H9 (cell line): Measurements from ENCODE around the gene FOXO6. TPM values are rescaled to one million over a fixed set of nuclear protein-coding genes. Genes with fewer than 3 reads are reported as not detected.

ENCODE experiments used
- DNase-seq: peaks from one replicate; pipeline ENCODE4 v3.0.0-alpha.2; 2017
- H2AFZ ChIP-seq: one replicate; pipeline ENCODE4 v1.6.1; 2013; ENCODE audit warnings: mild to moderate bottlenecking, low read length, control low read depth, moderate library complexity
- H2AK5ac ChIP-seq: 2 replicates; pipeline ENCODE4 v1.6.1; 2013; ENCODE audit warnings: low read length, control low read depth, mixed read lengths; ENCODE audit not compliant: insufficient read length
- H2BK120ac ChIP-seq: one replicate; pipeline ENCODE4 v1.6.1; 2013; ENCODE audit warnings: low read depth, mild to moderate bottlenecking, low read length, control low read depth, inconsistent platforms; ENCODE audit not compliant: poor library complexity, severe bottlenecking
- H2BK12ac ChIP-seq: 2 replicates; pipeline ENCODE4 v1.6.1; 2013; ENCODE audit warnings: low read length, control low read depth, mixed read lengths, low read depth; ENCODE audit not compliant: insufficient read length
- H2BK15ac ChIP-seq: 2 replicates; pipeline ENCODE4 v1.6.1; 2013; ENCODE audit warnings: low read depth, low read length, control low read depth
- H2BK20ac ChIP-seq: one replicate; pipeline ENCODE4 v1.6.1; 2013; ENCODE audit warnings: low read depth, mild to moderate bottlenecking, low read length, control low read depth, inconsistent platforms; ENCODE audit not compliant: poor library complexity, severe bottlenecking
- H2BK5ac ChIP-seq: 2 replicates; pipeline ENCODE4 v1.6.1; 2013; ENCODE audit warnings: low read length, control low read depth, mixed read lengths; ENCODE audit not compliant: insufficient read length
- H3K14ac ChIP-seq: 2 replicates; pipeline ENCODE4 v1.6.1; 2013; ENCODE audit warnings: low read length, control low read depth; ENCODE audit not compliant: insufficient read depth
- H3K18ac ChIP-seq: 2 replicates; pipeline ENCODE4 v1.6.1; 2013; ENCODE audit warnings: low read depth, mild to moderate bottlenecking, mixed read lengths, low read length, control low read depth; ENCODE audit not compliant: insufficient read length
- H3K23ac ChIP-seq: 2 replicates; pipeline ENCODE4 v1.6.1; 2013; ENCODE audit warnings: low read length, control low read depth, mixed read lengths, low read depth; ENCODE audit not compliant: insufficient read length
- H3K23me2 ChIP-seq: 2 replicates; pipeline ENCODE4 v1.6.1; 2013; ENCODE audit warnings: low read depth, mild to moderate bottlenecking, mixed read lengths, low read length, control low read depth; ENCODE audit not compliant: insufficient read length, poor library complexity, severe bottlenecking
- H3K27ac ChIP-seq: 2 replicates; pipeline ENCODE4 v1.5.1; 2013; ENCODE audit warnings: low read length, control low read depth, mixed read lengths, low read depth; ENCODE audit not compliant: insufficient read length
- H3K27me3 ChIP-seq: 2 replicates; pipeline ENCODE4 v1.6.1; 2013; ENCODE audit warnings: low read length, control low read depth, inconsistent platforms; ENCODE audit not compliant: insufficient read depth
- H3K4ac ChIP-seq: 2 replicates; pipeline ENCODE4 v1.6.1; 2013; ENCODE audit warnings: low read depth, mild to moderate bottlenecking, control low read depth, inconsistent platforms, low read length, moderate library complexity
- H3K4me1 ChIP-seq: 2 replicates; pipeline ENCODE4 v1.6.1; 2013; ENCODE audit warnings: low read length, control low read depth, inconsistent platforms; ENCODE audit not compliant: insufficient read depth
- H3K4me2 ChIP-seq: 2 replicates; pipeline ENCODE4 v1.6.1; 2013; ENCODE audit warnings: low read length, control low read depth, mixed read lengths; ENCODE audit not compliant: insufficient read length, insufficient read depth
- H3K56ac ChIP-seq: 2 replicates; pipeline ENCODE4 v1.6.1; 2013; ENCODE audit warnings: low read depth, mild to moderate bottlenecking, mixed read lengths, low read length, control low read depth; ENCODE audit not compliant: insufficient read length
- H3K79me1 ChIP-seq: 2 replicates; pipeline ENCODE4 v1.6.1; 2013; ENCODE audit warnings: low read depth, mild to moderate bottlenecking, moderate library complexity, low read length, control low read depth, inconsistent platforms; ENCODE audit not compliant: insufficient read depth, poor library complexity, severe bottlenecking
- H3K79me2 ChIP-seq: 2 replicates; pipeline ENCODE4 v1.6.1; 2013; ENCODE audit warnings: low read length, control low read depth, inconsistent platforms; ENCODE audit not compliant: insufficient read depth
- H3K9ac ChIP-seq: 2 replicates; pipeline ENCODE4 v1.6.1; 2013; ENCODE audit warnings: low read length, control low read depth, mixed read lengths; ENCODE audit not compliant: insufficient read length; ENCODE audit errors: extremely low read depth
- H3K9me3 ChIP-seq: one replicate; pipeline ENCODE4 v1.6.1; 2013; ENCODE audit warnings: low read depth, low read length, inconsistent platforms; ENCODE audit not compliant: control insufficient read depth
- H3T11ph ChIP-seq: one replicate; pipeline ENCODE4 v1.6.1; 2013; ENCODE audit warnings: mild to moderate bottlenecking, low read length, control low read depth, inconsistent platforms
- H4K20me1 ChIP-seq: one replicate; pipeline ENCODE4 v1.6.1; 2013; ENCODE audit not compliant: control insufficient read depth, insufficient read length, insufficient read depth
- H4K5ac ChIP-seq: 2 replicates; pipeline ENCODE4 v1.6.1; 2013; ENCODE audit warnings: low read depth, mild to moderate bottlenecking, mixed read lengths, low read length, control low read depth; ENCODE audit not compliant: insufficient read length
- H4K8ac ChIP-seq: replicated peaks from 2 replicates; pipeline ENCODE4 v1.6.1; 2013; ENCODE audit warnings: low read length, control low read depth, mixed read lengths, low read depth; ENCODE audit not compliant: insufficient read length
- H4K91ac ChIP-seq: 2 replicates; pipeline ENCODE4 v1.6.1; 2013; ENCODE audit warnings: low read depth, mild to moderate bottlenecking, moderate library complexity, mixed read lengths, low read length, control low read depth; ENCODE audit not compliant: insufficient read length
- H3K27ac Mint-ChIP-seq, 3 experiments: 2 replicates in 2 of 3; 3 replicates in 1 of 3; pipeline ENCODE4 v1.8.0; 2020 to 2021; ENCODE audit warnings: mixed read lengths in 3 of 3, mild to moderate bottlenecking in 1 of 3, moderate library complexity in 1 of 3
- H3K27me3 Mint-ChIP-seq: 2 replicates; pipeline ENCODE4 v1.8.0; 2021; ENCODE audit warnings: low read depth, mild to moderate bottlenecking, moderate library complexity, mixed read lengths
- H3K36me3 Mint-ChIP-seq, 3 experiments: 2 replicates in 2 of 3; 3 replicates in 1 of 3; pipeline ENCODE4 v1.8.0; 2020 to 2021; ENCODE audit warnings: low read depth in 3 of 3, mixed read lengths in 3 of 3; ENCODE audit not compliant: insufficient read depth in 1 of 3
- H3K4me1 Mint-ChIP-seq, 2 experiments: 2 replicates each; pipeline ENCODE4 v1.8.0; 2020; ENCODE audit warnings: mixed read lengths in 2 of 2
- H3K4me3 Mint-ChIP-seq, 2 experiments: 2 replicates in 1 of 2; 3 replicates in 1 of 2; pipeline ENCODE4 v1.8.0; 2020 to 2021; ENCODE audit warnings: mild to moderate bottlenecking in 2 of 2, mixed read lengths in 2 of 2, moderate library complexity in 1 of 2
- H3K9me3 Mint-ChIP-seq, 2 experiments: 2 replicates in 1 of 2; 3 replicates in 1 of 2; pipeline ENCODE4 v1.8.0; 2020; ENCODE audit warnings: mild to moderate bottlenecking in 2 of 2, mixed read lengths in 2 of 2, moderate library complexity in 1 of 2
- WGBS: extraction: QIAGEN DNeasy Blood & Tissue Kit; methylation state at CpG from one replicate; pipeline ENCODE4 v1.1.7; 2013; ENCODE audit warnings: missing lambda C conversion rate, low lambda C conversion rate, mixed read lengths; ENCODE audit not compliant: insufficient read length; ENCODE audit errors: extremely low coverage; 5-methylcytosine and 5-hydroxymethylcytosine counted together
- total RNA-seq: library from RNA; stranded (reverse); gene quantifications from 2 replicates; pipeline ENCODE4 v1.2.1, GENCODE V29; 2021
- TF ChIP-seq, protein P1 (sequence below): fragments of 200-600 bp; sonication (generic); conservative IDR thresholded peaks from 3 replicates; pipeline ENCODE4 v1.8.0; 2021; ENCODE audit warnings: antibody characterized with exemption, mild to moderate bottlenecking

FOXO6 gene
- total RNA-seq, 1 experiment from 2014 or later: 0.83 TPM

DNA sequence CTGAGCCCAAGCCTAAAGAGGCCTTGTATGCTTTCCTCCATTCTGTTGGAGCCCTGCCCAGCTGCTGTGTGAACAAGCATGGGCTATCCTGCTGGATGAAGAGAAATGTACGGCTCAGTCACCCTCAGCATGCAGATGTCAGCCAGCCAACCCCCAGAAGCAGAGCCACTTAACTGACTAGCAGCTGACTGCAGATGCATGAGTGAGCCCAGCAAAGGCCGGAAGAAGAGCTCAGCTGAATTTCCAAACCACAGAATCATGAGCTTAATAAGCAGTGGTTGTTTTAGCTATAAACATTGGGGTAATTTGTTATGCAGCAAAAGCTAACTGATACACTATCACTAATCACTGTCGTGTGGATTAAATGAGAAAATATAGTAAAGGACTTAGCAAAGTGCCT is 39.0 kb downstream of the FOXO6 start:
- Histone ChIP-seq H3K56ac (no peak overlapping the region), H3T11ph (no peak overlapping the region), H2BK20ac (no peak overlapping the region), H3K4ac (no peak overlapping the region), H3K27me3 (no peaks in the 10 kb centered on the region), H2AFZ (no peak overlapping the region), H4K20me1 (no peaks in the 10 kb centered on the region), H4K5ac (no peak overlapping the region), H3K4me1 (peaks cover 9% of the 10 kb centered on the region; the same call in 1 of the 2 replicates), H3K23ac (no peak overlapping the region), H3K4me2 (no peak overlapping the region), H3K14ac (no peak overlapping the region; the same call in 1 of the 2 replicates), H3K9me3 (no peaks in the 10 kb centered on the region), H4K8ac (no peak overlapping the region), H3K27ac (no peak overlapping the region), H3K9ac (no peak overlapping the region), H3K79me2 (no peaks in the 10 kb centered on the region), H2BK15ac (no peak overlapping the region), H2BK120ac (no peak overlapping the region), H2AK5ac (no peak overlapping the region), H3K79me1 (no peaks in the 10 kb centered on the region), H2BK5ac (no peak overlapping the region), H3K18ac (no peak overlapping the region), H4K91ac (no peak overlapping the region), H3K23me2 (no peaks in the 10 kb centered on the region), H2BK12ac (no peak overlapping the region)
- no peak for DNase-seq
- Mint-ChIP-seq H3K4me3 (no peak overlapping the region), H3K9me3 (peaks cover 2 to 5% of the 10 kb centered on the region in 2 experiments; a peak in 2 of 5 replicates), H3K27ac (no peak overlapping the region), H3K36me3 (0 out of 7 replicates have a peak, but pooled peaks cover 0 to 4% (median 0%) of the 10 kb centered on the region in 3 experiments), H3K27me3 (peaks cover 49% of the 10 kb centered on the region), H3K4me1 (peaks cover 29 to 49% of the 10 kb centered on the region in 2 experiments)
- no CpG with 5 or more reads among the region's 3 CpGs for WGBS
- TF ChIP-seq, protein P1, sequence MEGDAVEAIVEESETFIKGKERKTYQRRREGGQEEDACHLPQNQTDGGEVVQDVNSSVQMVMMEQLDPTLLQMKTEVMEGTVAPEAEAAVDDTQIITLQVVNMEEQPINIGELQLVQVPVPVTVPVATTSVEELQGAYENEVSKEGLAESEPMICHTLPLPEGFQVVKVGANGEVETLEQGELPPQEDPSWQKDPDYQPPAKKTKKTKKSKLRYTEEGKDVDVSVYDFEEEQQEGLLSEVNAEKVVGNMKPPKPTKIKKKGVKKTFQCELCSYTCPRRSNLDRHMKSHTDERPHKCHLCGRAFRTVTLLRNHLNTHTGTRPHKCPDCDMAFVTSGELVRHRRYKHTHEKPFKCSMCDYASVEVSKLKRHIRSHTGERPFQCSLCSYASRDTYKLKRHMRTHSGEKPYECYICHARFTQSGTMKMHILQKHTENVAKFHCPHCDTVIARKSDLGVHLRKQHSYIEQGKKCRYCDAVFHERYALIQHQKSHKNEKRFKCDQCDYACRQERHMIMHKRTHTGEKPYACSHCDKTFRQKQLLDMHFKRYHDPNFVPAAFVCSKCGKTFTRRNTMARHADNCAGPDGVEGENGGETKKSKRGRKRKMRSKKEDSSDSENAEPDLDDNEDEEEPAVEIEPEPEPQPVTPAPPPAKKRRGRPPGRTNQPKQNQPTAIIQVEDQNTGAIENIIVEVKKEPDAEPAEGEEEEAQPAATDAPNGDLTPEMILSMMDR: no peak
